GM12801 (cell line): ENCODE results near the gene SH3BP5.

Source experiments
- CTCF ChIP-seq: IDR thresholded peaks from one replicate; pipeline ENCODE4 v1.5.1; 2011; ENCODE audit warnings: control low read depth; ENCODE audit not compliant: insufficient read length; ENCODE audit errors: extremely low read depth

Gene SH3BP5

DNA sequence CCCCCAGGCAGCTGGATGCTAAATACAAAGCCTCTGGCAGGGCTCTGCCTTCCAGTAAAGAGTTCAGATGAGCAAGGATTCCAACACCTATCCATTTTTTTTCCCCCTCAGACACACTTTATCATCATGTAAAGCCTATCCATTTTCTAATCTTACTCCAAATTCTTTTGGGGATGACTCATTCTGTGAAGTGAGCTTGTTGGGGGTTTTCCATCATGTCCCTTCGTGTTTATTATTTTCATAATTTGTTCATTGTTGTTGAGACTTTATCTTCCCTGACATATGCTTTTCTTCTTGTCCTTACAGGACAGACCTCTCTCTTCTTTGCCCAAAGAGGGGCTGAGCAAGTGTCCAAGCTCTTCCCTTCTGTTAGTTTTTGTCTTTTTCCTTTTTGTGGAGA, 34.7 kb upstream of the SH3BP5 start:
- TF ChIP-seq CTCF = no peak

- no peak for TF ChIP-seq CTCF
Measured at GRCh38 chr3:15361494-15362214, 29.3 kb upstream of the SH3BP5 start.

DNA sequence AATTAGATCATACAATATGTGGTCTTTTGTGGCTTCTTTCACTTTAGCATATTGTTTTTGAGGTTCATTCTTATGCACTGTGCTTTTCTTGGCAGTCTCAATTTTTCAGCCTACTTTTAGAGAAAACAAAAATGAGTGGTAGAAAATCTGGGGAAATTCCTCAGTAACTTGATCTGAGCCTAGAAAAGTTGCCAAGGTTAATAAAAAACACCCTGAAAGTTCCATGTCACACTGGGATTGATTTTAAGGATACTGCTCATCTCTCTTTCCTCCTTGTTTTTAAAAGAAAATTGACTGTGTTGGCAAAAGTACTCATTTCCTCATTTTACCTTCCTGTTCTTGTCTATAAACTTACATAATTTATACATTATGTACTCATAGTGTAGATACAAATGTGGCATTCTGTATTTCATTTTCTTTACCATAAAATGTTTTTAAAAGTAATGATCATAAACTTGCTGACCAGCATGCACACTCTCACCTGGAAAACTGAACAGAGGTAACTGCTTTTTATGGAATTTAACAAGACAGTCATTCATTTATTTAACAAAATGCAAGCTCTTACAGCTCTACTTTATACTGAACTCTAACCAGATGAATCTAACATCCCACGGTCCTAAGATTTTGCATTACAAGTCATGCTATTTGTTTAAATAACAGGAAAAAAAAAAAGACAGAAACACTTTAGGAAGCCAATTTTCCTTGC, 28.6 kb upstream of the SH3BP5 start:
- no peak for TF ChIP-seq CTCF

- TF ChIP-seq CTCF = no peak
Measured at GRCh38 chr3:15359677-15360397, 27.5 kb upstream of the SH3BP5 start.

DNA sequence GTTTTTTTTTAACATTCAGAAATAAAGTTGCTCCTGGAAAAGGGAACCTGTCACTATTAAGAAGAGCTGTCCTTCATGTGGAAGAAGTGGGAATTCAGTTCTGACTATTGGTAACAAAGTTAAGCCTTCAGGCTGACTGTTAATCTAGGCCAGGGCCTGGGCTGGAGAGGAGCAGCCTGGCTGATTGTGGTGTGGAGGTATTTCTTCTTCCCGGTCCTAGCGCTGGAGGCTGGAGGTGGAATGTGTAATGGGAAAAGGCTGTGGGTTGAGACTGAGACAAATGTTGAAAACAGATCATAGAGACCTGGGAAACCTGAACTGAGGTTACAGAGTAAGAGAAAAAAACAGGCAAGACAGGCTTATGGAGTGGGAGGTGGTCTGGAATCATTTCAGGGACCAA, 23.8 kb upstream of the SH3BP5 start:
- TF ChIP-seq CTCF = no peak

GRCh38 chr3:15355086-15355485, 22.7 kb upstream of the SH3BP5 start:
- TF ChIP-seq CTCF = no peak

DNA sequence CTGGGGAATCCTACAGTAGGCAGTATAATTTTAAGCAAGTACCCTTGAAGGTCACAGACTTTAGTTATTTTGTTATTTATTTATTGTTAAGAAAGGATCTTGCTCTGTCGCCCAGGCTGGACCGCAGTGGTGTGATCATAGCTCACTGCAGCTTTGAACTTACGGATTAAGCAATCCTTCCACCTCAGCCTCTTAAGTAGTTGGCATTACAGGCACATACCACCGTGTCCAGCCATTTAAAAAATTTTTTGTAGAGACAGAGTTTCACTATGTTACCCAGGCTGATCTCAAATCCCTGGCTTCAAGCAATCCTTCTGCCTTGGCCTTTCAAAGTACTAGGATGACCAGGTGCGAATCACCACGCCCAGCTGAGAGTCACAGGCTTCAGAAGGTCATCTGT, 22.1 kb upstream of the SH3BP5 start:
- TF ChIP-seq CTCF = no peak
